Measurements from ENCODE around the gene PDLIM3.

Gene PDLIM3

GRCh38 chr4:185552254-185552653, 16.9 kb upstream of the PDLIM3 start:
- no peak for TF ChIP-seq CTCF (IDR thresholded peaks at IDR 0.05; ENCODE audit: low read depth, low read length)
- DNase-seq (ENCODE audit: extremely low read depth, low read depth) = no peak

- TF ChIP-seq CTCF (IDR thresholded peaks at IDR 0.05; ENCODE audit: low read depth, low read length) = no peak
- DNase-seq (ENCODE audit: extremely low read depth, low read depth) = no peak
Measured at GRCh38 chr4:185550933-185551332, 15.6 kb upstream of the PDLIM3 start.

- DNase-seq (ENCODE audit: extremely low read depth, low read depth) = no peak
- no peak for TF ChIP-seq CTCF (IDR thresholded peaks at IDR 0.05; ENCODE audit: low read depth, low read length)
Measured at GRCh38 chr4:185549095-185549639, 13.9 kb upstream of the PDLIM3 start.

- no peak for TF ChIP-seq CTCF (IDR thresholded peaks at IDR 0.05; ENCODE audit: low read depth, low read length)
- no peak for DNase-seq (ENCODE audit: extremely low read depth, low read depth)
Measured at GRCh38 chr4:185548587-185548986, 13.3 kb upstream of the PDLIM3 start.

GRCh38 chr4:185546335-185546734, 11.0 kb upstream of the PDLIM3 start:
- DNase-seq (ENCODE audit: extremely low read depth, low read depth) = no peak
- no peak for TF ChIP-seq CTCF (IDR thresholded peaks at IDR 0.05; ENCODE audit: low read depth, low read length)

- DNase-seq (ENCODE audit: extremely low read depth, low read depth) = no peak
- no peak for TF ChIP-seq CTCF (IDR thresholded peaks at IDR 0.05; ENCODE audit: low read depth, low read length)
Measured at GRCh38 chr4:185542626-185543315, 7.5 kb upstream of the PDLIM3 start.

GRCh38 chr4:185541251-185541727, 6.0 kb upstream of the PDLIM3 start:
- DNase-seq (ENCODE audit: extremely low read depth, low read depth) = no peak
- TF ChIP-seq CTCF (IDR thresholded peaks at IDR 0.05; ENCODE audit: low read depth, low read length) = no peak
